ENCODE results near the gene NFYC. TPM values are rescaled to one million over a fixed set of nuclear protein-coding genes. Genes with fewer than 3 reads are reported as not detected.
A peak's percentile ranks its signal among the peaks of the same experiment; 100 is the strongest.

Gene NFYC
- total and polyA plus RNA-seq, 4 experiments from 2014 or later, result 47.7 to 73.6 (median 68.8) TPM

GRCh38 chr1:40740997-40741736, 49.7 kb downstream of the NFYC start:
- Histone ChIP-seq H3K36me3 (ENCODE audit: insufficient read depth, low read length) (peaks cover 20% of the 10 kb centered on the region), H3K4me3 (ENCODE audit: low read length in 2 of 2) (no peak overlapping the region), H3K27me3 (ENCODE audit: insufficient read depth, low read length) (no peaks in the 10 kb centered on the region), H3K4me1 (ENCODE audit: insufficient read depth, low read length) (peaks cover 18% of the 10 kb centered on the region), H3K9me3 (ENCODE audit: control insufficient read depth in 1 of 2, low read length in 2 of 2) (no peaks in the 10 kb centered on the region), H3K27ac (ENCODE audit: low read depth, low read length) (no peak overlapping the region)
- DNase-seq, result no peak
- H3K27ac Mint-ChIP-seq, result peak overlapping the region in 1 of 7 donors; percentile 51
- H3K4me3 Mint-ChIP-seq, result no peak overlapping the region
- POLR2A ChIA-PET (ENCODE audit: partially characterized antibody), result interaction anchor here (2.2 kb wide), 1 partner anchor 50 kb away, joined by 6 read pairs; the partner anchor contains the start of gene NFYC
- peaks cover 53 to 63% of the 10 kb centered on the region in 2 donors for H3K36me3 Mint-ChIP-seq
- no peaks in the 10 kb centered on the region for H3K27me3 Mint-ChIP-seq
- CTCF ChIA-PET (ENCODE audit: partially characterized antibody), result interaction anchor here (0.7 kb wide), 1 partner anchor 16 kb away, joined by 3 read pairs; no protein-coding TSS in a partner anchor
- intact Hi-C loops (cut with micrococcal nuclease), result no loop called here
- no peaks in the 10 kb centered on the region for H3K9me3 Mint-ChIP-seq
- peaks cover 20 to 63% (median 38%) of the 10 kb centered on the region in 4 donors for H3K4me1 Mint-ChIP-seq

- no peak for DNase-seq
- Histone ChIP-seq H3K4me3 (ENCODE audit: low read length in 2 of 2) (no peak overlapping the region), H3K9me3 (ENCODE audit: control insufficient read depth in 1 of 2, low read length in 2 of 2) (no peaks in the 10 kb centered on the region), H3K27me3 (ENCODE audit: insufficient read depth, low read length) (no peaks in the 10 kb centered on the region), H3K27ac (ENCODE audit: low read depth, low read length) (no peak overlapping the region), H3K36me3 (ENCODE audit: insufficient read depth, low read length) (peaks cover 26% of the 10 kb centered on the region), H3K4me1 (ENCODE audit: insufficient read depth, low read length) (peaks cover 18% of the 10 kb centered on the region)
- Mint-ChIP-seq H3K9me3 (no peaks in the 10 kb centered on the region), H3K4me3 (no peak overlapping the region), H3K36me3 (peaks cover 65 to 76% of the 10 kb centered on the region in 2 donors), H3K27me3 (no peaks in the 10 kb centered on the region), H3K4me1 (peaks cover 20 to 63% (median 38%) of the 10 kb centered on the region in 4 donors), H3K27ac (peak overlapping the region in 4 of 7 donors; percentile 15 to 68 (median 61))
- CTCF ChIA-PET (ENCODE audit: partially characterized antibody), result no interaction called here
- POLR2A ChIA-PET (ENCODE audit: partially characterized antibody), result interaction anchor here (2.2 kb wide), 1 partner anchor 51 kb away, joined by 6 read pairs; the partner anchor contains the start of gene NFYC
- intact Hi-C loops (cut with micrococcal nuclease), result no loop called here
Measured at GRCh38 chr1:40742363-40743061, 51.0 kb downstream of the NFYC start.

GRCh38 chr1:40743452-40743851, 51.9 kb downstream of the NFYC start:
- Histone ChIP-seq H3K36me3 (ENCODE audit: insufficient read depth, low read length) (peaks cover 30% of the 10 kb centered on the region), H3K4me1 (ENCODE audit: insufficient read depth, low read length) (peaks cover 18% of the 10 kb centered on the region), H3K27ac (ENCODE audit: low read depth, low read length) (no peak overlapping the region), H3K27me3 (ENCODE audit: insufficient read depth, low read length) (no peaks in the 10 kb centered on the region), H3K4me3 (ENCODE audit: low read length in 2 of 2) (no peak overlapping the region), H3K9me3 (ENCODE audit: control insufficient read depth in 1 of 2, low read length in 2 of 2) (no peaks in the 10 kb centered on the region)
- ChIA-PET POLR2A (ENCODE audit: partially characterized antibody) (no interaction called here), CTCF (ENCODE audit: partially characterized antibody) (interaction anchor here (1.1 to 1.5 kb wide), 2 partner anchors 21 to 31 kb away, joined by 3 to 5 read pairs; no protein-coding TSS in a partner anchor)
- H3K36me3 Mint-ChIP-seq, result peaks cover 66 to 81% of the 10 kb centered on the region in 2 donors
- H3K27ac Mint-ChIP-seq, result peak overlapping the region in 1 of 7 donors; percentile 29
- H3K4me1 Mint-ChIP-seq, result peaks cover 20 to 63% (median 37%) of the 10 kb centered on the region in 4 donors
- intact Hi-C loops (cut with micrococcal nuclease), result no loop called here
- H3K27me3 Mint-ChIP-seq, result no peaks in the 10 kb centered on the region
- no peak overlapping the region for H3K4me3 Mint-ChIP-seq
- no peak for DNase-seq
- H3K9me3 Mint-ChIP-seq, result no peaks in the 10 kb centered on the region

DNA sequence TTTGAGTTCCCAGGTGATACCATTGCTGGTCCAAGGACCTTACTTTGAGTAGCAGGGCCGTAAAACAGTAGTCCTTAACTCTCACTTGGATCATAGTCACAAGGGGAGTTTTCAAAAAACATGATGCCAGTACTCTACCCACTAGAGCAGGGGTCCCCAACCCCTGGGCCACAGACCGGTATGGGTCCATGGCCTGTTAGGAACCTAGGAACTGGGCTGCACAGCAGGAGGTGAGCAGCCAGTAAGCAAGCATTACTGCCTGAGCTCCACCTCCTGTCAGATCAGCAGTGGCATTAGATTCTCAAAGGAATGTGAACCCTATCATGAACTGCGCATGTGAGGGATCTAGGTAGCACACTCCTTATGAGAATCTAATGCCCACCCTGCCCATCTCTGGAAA, 52.4 kb downstream of the NFYC start:
- Mint-ChIP-seq H3K4me3 (no peak overlapping the region), H3K36me3 (peaks cover 66 to 81% of the 10 kb centered on the region in 2 donors), H3K9me3 (no peaks in the 10 kb centered on the region), H3K27ac (peak overlapping the region in 1 of 7 donors; percentile 29), H3K4me1 (peaks cover 20 to 59% (median 35%) of the 10 kb centered on the region in 4 donors), H3K27me3 (no peaks in the 10 kb centered on the region)
- Histone ChIP-seq H3K27ac (ENCODE audit: low read depth, low read length) (no peak overlapping the region), H3K36me3 (ENCODE audit: insufficient read depth, low read length) (peaks cover 30% of the 10 kb centered on the region), H3K4me1 (ENCODE audit: insufficient read depth, low read length) (peaks cover 18% of the 10 kb centered on the region), H3K27me3 (ENCODE audit: insufficient read depth, low read length) (no peaks in the 10 kb centered on the region), H3K9me3 (ENCODE audit: control insufficient read depth in 1 of 2, low read length in 2 of 2) (no peaks in the 10 kb centered on the region), H3K4me3 (ENCODE audit: low read length in 2 of 2) (no peak overlapping the region)
- no peak for DNase-seq
- ChIA-PET CTCF (ENCODE audit: partially characterized antibody) (interaction anchor here (1.1 to 1.5 kb wide), 2 partner anchors 21 to 31 kb away, joined by 3 to 5 read pairs; no protein-coding TSS in a partner anchor), POLR2A (ENCODE audit: partially characterized antibody) (no interaction called here)
- intact Hi-C loops (cut with micrococcal nuclease), result no loop called here

- CTCF ChIA-PET (ENCODE audit: partially characterized antibody), result interaction anchor here (1.5 kb wide), 1 partner anchor 20 kb away, joined by 3 read pairs; no protein-coding TSS in a partner anchor
- peaks cover 12 to 46% (median 26%) of the 10 kb centered on the region in 4 donors for H3K4me1 Mint-ChIP-seq
- POLR2A ChIA-PET (ENCODE audit: partially characterized antibody), result no interaction called here
Measured at GRCh38 chr1:40745176-40745575, 53.7 kb downstream of the NFYC start.

DNA sequence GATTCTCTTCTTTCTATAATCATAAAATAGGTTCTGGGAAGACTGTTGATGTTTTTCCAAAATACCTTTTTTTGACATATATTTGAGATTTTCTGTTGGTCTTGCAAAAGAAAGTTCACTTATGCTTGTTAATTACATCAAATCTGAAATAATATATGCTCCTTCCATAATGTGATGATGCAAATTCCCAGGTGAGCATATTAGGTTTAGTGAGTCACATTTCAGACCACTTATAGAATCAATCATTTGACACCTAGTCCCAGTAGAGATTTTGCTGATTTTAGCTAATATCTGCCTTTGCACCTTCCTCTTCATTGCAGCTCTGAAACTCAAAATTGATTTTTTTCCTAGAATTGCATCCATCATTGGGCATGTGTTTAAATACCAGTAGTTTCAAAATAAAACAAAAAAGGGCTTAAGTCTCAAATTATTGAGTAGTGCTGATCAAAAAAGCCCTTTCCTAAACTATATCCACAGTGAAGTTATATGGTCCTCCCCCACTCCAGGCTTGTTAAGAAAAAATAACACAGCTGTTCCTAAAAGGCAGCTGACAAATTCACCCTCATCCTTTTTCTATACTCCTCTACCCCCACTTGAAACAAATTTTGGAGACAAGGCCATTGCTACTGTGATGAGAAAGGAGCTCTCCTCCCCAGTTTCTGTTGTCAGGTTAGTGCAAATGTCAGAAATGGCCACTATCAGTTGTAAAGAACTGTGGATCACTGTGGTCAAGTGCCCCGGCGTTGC, 55.0 kb downstream of the NFYC start:
- CTCF ChIA-PET (ENCODE audit: partially characterized antibody), result interaction anchor here (1.0 kb wide), 1 partner anchor 28 kb away, joined by 3 read pairs; no protein-coding TSS in a partner anchor
- peaks cover 9 to 40% (median 20%) of the 10 kb centered on the region in 4 donors for H3K4me1 Mint-ChIP-seq
- no peaks in the 10 kb centered on the region for H3K9me3 ChIP-seq (ENCODE audit: control insufficient read depth in 1 of 2, low read length in 2 of 2)
- DNase-seq, result no peak
- no peaks in the 10 kb centered on the region for H3K9me3 Mint-ChIP-seq
- H3K36me3 ChIP-seq (ENCODE audit: insufficient read depth, low read length), result peaks cover 26% of the 10 kb centered on the region
- H3K27ac ChIP-seq (ENCODE audit: low read depth, low read length), result no peak overlapping the region
- H3K27me3 Mint-ChIP-seq, result no peaks in the 10 kb centered on the region
- no peaks in the 10 kb centered on the region for H3K27me3 ChIP-seq (ENCODE audit: insufficient read depth, low read length)
- intact Hi-C loops (cut with micrococcal nuclease), result no loop called here
- POLR2A ChIA-PET (ENCODE audit: partially characterized antibody), result no interaction called here
- peaks cover 60 to 81% of the 10 kb centered on the region in 2 donors for H3K36me3 Mint-ChIP-seq
- no peak overlapping the region for H3K4me3 ChIP-seq (ENCODE audit: low read length in 2 of 2)
- H3K4me1 ChIP-seq (ENCODE audit: insufficient read depth, low read length), result peaks cover 8% of the 10 kb centered on the region
- no peak overlapping the region for H3K4me3 Mint-ChIP-seq
- peak overlapping the region in 1 of 7 donors; percentile 81 for H3K27ac Mint-ChIP-seq

More at GRCh38 chr1:40745176-40745575, 53.7 kb downstream of the NFYC start:
- DNase-seq, result no peak
- Histone ChIP-seq H3K36me3 (ENCODE audit: insufficient read depth, low read length) (peaks cover 26% of the 10 kb centered on the region), H3K27ac (ENCODE audit: low read depth, low read length) (no peak overlapping the region), H3K9me3 (ENCODE audit: control insufficient read depth in 1 of 2, low read length in 2 of 2) (no peaks in the 10 kb centered on the region), H3K4me3 (ENCODE audit: low read length in 2 of 2) (no peak overlapping the region), H3K27me3 (ENCODE audit: insufficient read depth, low read length) (no peaks in the 10 kb centered on the region), H3K4me1 (ENCODE audit: insufficient read depth, low read length) (peaks cover 18% of the 10 kb centered on the region)
- Mint-ChIP-seq H3K9me3 (no peaks in the 10 kb centered on the region), H3K27ac (peak overlapping the region in 4 of 7 donors; percentile 8 to 81 (median 38)), H3K27me3 (no peaks in the 10 kb centered on the region), H3K4me3 (no peak overlapping the region), H3K36me3 (peaks cover 62 to 82% of the 10 kb centered on the region in 2 donors)
- intact Hi-C loops (cut with micrococcal nuclease), result no loop called here
